Measurements from ENCODE around the gene BYSL.

BYSL gene

DNA sequence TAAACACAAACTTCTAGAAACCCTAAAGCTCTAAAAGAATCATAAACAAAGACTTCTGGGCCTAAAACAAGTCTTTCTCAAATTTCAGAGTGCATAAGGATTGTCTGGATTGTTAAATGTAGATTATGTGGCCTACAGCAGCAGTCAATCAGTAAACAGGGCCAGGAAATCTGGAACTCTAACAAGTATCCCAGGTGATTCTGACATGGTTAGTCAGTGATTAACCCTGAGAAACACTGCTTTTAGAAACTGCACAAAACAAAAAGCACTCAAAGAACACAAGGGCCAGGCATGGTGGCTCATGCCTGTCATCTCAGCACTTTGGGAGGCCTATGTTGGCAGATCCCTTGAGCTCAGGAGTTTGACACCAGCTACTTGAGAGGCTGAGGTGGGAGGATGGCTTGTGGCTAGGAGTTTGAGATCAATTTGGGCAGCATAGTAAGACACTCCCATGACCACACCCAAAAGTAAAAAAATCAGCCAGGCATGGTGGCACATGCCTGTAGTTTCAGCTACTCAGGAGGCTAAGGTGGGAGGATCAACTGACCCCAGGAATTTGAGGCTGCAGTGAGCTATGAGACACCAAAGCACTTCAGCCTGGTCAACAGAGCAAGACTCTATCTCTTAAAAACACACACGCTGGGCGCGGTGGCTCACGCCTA lies 6.3 kb upstream of the BYSL start:
- TF ChIP-seq, protein P1, sequence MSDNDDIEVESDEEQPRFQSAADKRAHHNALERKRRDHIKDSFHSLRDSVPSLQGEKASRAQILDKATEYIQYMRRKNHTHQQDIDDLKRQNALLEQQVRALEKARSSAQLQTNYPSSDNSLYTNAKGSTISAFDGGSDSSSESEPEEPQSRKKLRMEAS (IDR thresholded peaks at IDR 0.05), result no peak
- TF ChIP-seq CEBPB (IDR thresholded peaks at IDR 0.05), result no peak
- no peak for TF ChIP-seq RAD21 (IDR thresholded peaks at IDR 0.05; ENCODE audit: low read depth)
- no peak for TF ChIP-seq NFIC (IDR thresholded peaks at IDR 0.05)
- TF ChIP-seq, protein P2, sequence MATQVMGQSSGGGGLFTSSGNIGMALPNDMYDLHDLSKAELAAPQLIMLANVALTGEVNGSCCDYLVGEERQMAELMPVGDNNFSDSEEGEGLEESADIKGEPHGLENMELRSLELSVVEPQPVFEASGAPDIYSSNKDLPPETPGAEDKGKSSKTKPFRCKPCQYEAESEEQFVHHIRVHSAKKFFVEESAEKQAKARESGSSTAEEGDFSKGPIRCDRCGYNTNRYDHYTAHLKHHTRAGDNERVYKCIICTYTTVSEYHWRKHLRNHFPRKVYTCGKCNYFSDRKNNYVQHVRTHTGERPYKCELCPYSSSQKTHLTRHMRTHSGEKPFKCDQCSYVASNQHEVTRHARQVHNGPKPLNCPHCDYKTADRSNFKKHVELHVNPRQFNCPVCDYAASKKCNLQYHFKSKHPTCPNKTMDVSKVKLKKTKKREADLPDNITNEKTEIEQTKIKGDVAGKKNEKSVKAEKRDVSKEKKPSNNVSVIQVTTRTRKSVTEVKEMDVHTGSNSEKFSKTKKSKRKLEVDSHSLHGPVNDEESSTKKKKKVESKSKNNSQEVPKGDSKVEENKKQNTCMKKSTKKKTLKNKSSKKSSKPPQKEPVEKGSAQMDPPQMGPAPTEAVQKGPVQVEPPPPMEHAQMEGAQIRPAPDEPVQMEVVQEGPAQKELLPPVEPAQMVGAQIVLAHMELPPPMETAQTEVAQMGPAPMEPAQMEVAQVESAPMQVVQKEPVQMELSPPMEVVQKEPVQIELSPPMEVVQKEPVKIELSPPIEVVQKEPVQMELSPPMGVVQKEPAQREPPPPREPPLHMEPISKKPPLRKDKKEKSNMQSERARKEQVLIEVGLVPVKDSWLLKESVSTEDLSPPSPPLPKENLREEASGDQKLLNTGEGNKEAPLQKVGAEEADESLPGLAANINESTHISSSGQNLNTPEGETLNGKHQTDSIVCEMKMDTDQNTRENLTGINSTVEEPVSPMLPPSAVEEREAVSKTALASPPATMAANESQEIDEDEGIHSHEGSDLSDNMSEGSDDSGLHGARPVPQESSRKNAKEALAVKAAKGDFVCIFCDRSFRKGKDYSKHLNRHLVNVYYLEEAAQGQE (IDR thresholded peaks at IDR 0.05; ENCODE audit: low read depth), result no peak
- no peak for TF ChIP-seq ZBTB7A (IDR thresholded peaks at IDR 0.05; ENCODE audit: low read depth)
- TF ChIP-seq CREB1 (IDR thresholded peaks at IDR 0.05; ENCODE audit: low read depth), result no peak
- TF ChIP-seq TAF1 (IDR thresholded peaks at IDR 0.05; ENCODE audit: low read depth), result no peak
- no peak for TF ChIP-seq EP300 (IDR thresholded peaks at IDR 0.05; ENCODE audit: borderline replicate concordance)
- no peak for TF ChIP-seq EGR1 (IDR thresholded peaks at IDR 0.05)

DNA sequence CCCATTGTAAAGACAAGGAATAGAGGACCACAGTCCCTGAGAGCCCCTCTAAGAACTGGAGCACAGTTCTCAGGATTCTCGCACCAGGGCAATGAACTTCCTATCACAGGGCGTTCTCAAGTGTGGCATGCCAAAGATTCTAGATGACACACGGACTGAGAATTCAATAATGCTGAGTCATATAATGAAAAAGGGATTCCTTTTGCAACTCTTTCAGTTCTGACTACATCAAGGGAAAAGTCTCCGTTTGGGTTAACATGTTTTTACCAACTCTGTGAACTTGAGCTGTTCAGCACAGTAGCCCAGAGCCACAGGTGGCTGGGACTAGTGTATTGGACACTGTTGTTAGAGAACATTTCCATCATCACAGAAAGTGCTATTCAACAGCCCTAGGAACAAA lies 3.8 kb upstream of the BYSL start:
- TF ChIP-seq TEAD4 (IDR thresholded peaks at IDR 0.05), result peak; percentile 81
- no peak for TF ChIP-seq TCF12 (IDR thresholded peaks at IDR 0.05; ENCODE audit: low read depth)

DNA sequence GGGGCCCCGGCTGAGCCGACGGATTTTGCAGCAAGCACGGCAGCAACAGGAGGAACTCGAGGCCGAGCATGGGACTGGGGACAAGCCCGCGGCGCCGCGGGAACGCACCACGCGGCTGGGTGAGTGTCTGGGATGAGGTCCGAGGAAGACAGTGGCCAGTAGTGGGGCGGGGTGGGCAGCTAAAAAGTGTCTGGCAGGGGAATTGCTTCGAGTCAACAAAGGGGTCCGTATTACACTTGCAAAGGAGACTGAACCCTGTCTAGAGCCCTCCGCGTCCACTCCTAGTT lies 356 bp downstream of the BYSL start:
- TF ChIP-seq, protein P3, sequence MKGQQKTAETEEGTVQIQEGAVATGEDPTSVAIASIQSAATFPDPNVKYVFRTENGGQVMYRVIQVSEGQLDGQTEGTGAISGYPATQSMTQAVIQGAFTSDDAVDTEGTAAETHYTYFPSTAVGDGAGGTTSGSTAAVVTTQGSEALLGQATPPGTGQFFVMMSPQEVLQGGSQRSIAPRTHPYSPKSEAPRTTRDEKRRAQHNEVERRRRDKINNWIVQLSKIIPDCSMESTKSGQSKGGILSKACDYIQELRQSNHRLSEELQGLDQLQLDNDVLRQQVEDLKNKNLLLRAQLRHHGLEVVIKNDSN (IDR thresholded peaks at IDR 0.05), result no peak
- TF ChIP-seq RAD21 (IDR thresholded peaks at IDR 0.05; ENCODE audit: low read depth), result no peak
- no peak for TF ChIP-seq TAF1 (IDR thresholded peaks at IDR 0.05; ENCODE audit: low read depth)
- no peak for TF ChIP-seq TEAD4 (IDR thresholded peaks at IDR 0.05)
- no peak for TF ChIP-seq CREB1 (IDR thresholded peaks at IDR 0.05; ENCODE audit: low read depth)
- TF ChIP-seq EGR1 (IDR thresholded peaks at IDR 0.05), result no peak
- TF ChIP-seq ZBTB7A (IDR thresholded peaks at IDR 0.05; ENCODE audit: low read depth), result no peak
- TF ChIP-seq CEBPB (IDR thresholded peaks at IDR 0.05), result no peak
- TF ChIP-seq TCF12 (IDR thresholded peaks at IDR 0.05; ENCODE audit: low read depth), result no peak
- no peak for TF ChIP-seq YY1 (IDR thresholded peaks at IDR 0.05; ENCODE audit: low read depth)
- TF ChIP-seq, protein P2 (IDR thresholded peaks at IDR 0.05; ENCODE audit: low read depth), result no peak
- TF ChIP-seq EP300 (IDR thresholded peaks at IDR 0.05; ENCODE audit: borderline replicate concordance), result no peak
- no peak for TF ChIP-seq NFIC (IDR thresholded peaks at IDR 0.05)
- TF ChIP-seq, protein P1 (IDR thresholded peaks at IDR 0.05), result no peak
- TF ChIP-seq FOXM1 (IDR thresholded peaks at IDR 0.05; ENCODE audit: borderline replicate concordance, low read depth), result no peak

DNA sequence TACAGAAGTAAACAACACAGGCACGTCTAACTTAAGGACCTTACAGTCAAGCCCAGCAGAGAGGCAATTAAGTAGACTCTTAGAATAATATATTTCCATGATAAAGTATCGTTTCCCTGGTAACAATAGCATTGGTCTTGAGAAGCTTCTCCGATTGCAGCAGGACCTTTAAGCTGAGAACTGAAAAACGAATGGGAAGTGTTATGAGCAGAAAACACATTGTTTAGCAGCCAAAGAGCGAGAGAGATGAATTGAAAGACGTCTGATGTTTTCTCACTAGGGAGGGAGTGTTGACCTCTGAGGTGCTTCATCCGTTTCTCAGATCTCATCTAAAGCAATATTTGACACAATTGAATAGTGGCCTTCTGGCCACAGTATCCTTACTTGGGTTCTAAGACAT lies 855 bp downstream of the BYSL start:
- TF ChIP-seq TEAD4 (IDR thresholded peaks at IDR 0.05) (no peak), NFIC (IDR thresholded peaks at IDR 0.05) (no peak), RAD21 (IDR thresholded peaks at IDR 0.05; ENCODE audit: low read depth) (no peak), TCF12 (IDR thresholded peaks at IDR 0.05; ENCODE audit: low read depth) (no peak), EP300 (IDR thresholded peaks at IDR 0.05; ENCODE audit: borderline replicate concordance) (no peak), CEBPB (IDR thresholded peaks at IDR 0.05) (no peak), TAF1 (IDR thresholded peaks at IDR 0.05; ENCODE audit: low read depth) (no peak), ZBTB7A (IDR thresholded peaks at IDR 0.05; ENCODE audit: low read depth) (no peak), EGR1 (IDR thresholded peaks at IDR 0.05) (no peak), YY1 (IDR thresholded peaks at IDR 0.05; ENCODE audit: low read depth) (no peak)
- TF ChIP-seq, protein P2 (IDR thresholded peaks at IDR 0.05; ENCODE audit: low read depth), result no peak
- TF ChIP-seq, protein P3 (IDR thresholded peaks at IDR 0.05), result no peak

DNA sequence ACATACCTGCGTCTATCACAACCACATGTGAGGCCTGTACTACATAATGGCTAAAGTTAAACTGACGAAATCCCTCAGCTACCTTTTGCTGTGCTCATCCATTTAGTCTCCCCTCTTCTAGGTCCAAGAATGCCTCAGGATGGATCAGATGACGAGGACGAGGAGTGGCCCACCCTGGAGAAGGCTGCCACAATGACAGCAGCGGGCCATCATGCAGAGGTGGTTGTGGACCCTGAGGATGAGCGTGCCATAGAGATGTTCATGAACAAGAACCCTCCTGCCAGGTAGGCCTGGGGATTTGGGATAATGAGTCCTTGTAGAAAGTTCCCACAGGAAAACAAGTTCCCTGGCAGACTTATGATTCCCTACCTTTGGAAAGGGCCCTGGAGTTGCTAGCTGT lies 6.0 kb downstream of the BYSL start:
- TF ChIP-seq RAD21 (IDR thresholded peaks at IDR 0.05; ENCODE audit: low read depth) (no peak), EP300 (IDR thresholded peaks at IDR 0.05; ENCODE audit: borderline replicate concordance) (no peak), EGR1 (IDR thresholded peaks at IDR 0.05) (no peak), FOXM1 (IDR thresholded peaks at IDR 0.05; ENCODE audit: borderline replicate concordance, low read depth) (no peak), TEAD4 (IDR thresholded peaks at IDR 0.05) (no peak), CREB1 (IDR thresholded peaks at IDR 0.05; ENCODE audit: low read depth) (no peak), YY1 (IDR thresholded peaks at IDR 0.05; ENCODE audit: low read depth) (no peak), TCF12 (IDR thresholded peaks at IDR 0.05; ENCODE audit: low read depth) (no peak), ZBTB7A (IDR thresholded peaks at IDR 0.05; ENCODE audit: low read depth) (no peak), CEBPB (IDR thresholded peaks at IDR 0.05) (no peak), NFIC (IDR thresholded peaks at IDR 0.05) (no peak), TAF1 (IDR thresholded peaks at IDR 0.05; ENCODE audit: low read depth) (no peak)
- TF ChIP-seq, protein P3 (IDR thresholded peaks at IDR 0.05), result no peak
- TF ChIP-seq, protein P2 (IDR thresholded peaks at IDR 0.05; ENCODE audit: low read depth), result no peak
- TF ChIP-seq, protein P1 (IDR thresholded peaks at IDR 0.05), result no peak

Data from Ishikawa (cell line).